Bronchial epithelial cell (primary cell): Measurements from ENCODE around the gene LRRC27. TPM values are rescaled to one million over a fixed set of nuclear protein-coding genes. Genes with fewer than 3 reads are reported as not detected.

Source experiments
- DNase-seq: peaks from one replicate; pipeline ENCODE4 v3.0.0-alpha.2; 2010; ENCODE audit warnings: low read depth
- FAIRE-seq: peaks from 2 replicates; lab custom pipeline; 2011; peaks lifted over from hg19 to GRCh38; lab: Jason Lieb, UNC
- H3K27me3 ChIP-seq: 2 replicates; pipeline ENCODE4 v1.5.1; 2011; ENCODE audit warnings: low read length; ENCODE audit not compliant: control insufficient read depth, insufficient read depth
- H3K36me3 ChIP-seq: 2 replicates; pipeline ENCODE4 v1.5.1; 2011; ENCODE audit warnings: low read length; ENCODE audit not compliant: control insufficient read depth, insufficient read depth
- H3K4me3 ChIP-seq: 2 replicates; pipeline ENCODE4 v1.5.1; 2011; ENCODE audit warnings: mild to moderate bottlenecking, low read depth, low read length, control low read depth
- CTCF ChIP-seq: IDR thresholded peaks from 2 replicates; pipeline ENCODE4 v1.5.1; 2011; ENCODE audit warnings: mild to moderate bottlenecking, moderate library complexity, low read length, control low read depth, inconsistent platforms; ENCODE audit not compliant: insufficient read depth, severe bottlenecking
- total RNA-seq: library from RNA; depleted of rRNA; stranded (reverse); fragments of >200 nt; gene quantifications from 2 replicates; pipeline ENCODE4 v1.2.1, GENCODE V29; 2014

The LRRC27 gene
- total RNA-seq, 1 donor from 2014 or later = 4.7 TPM

DNA sequence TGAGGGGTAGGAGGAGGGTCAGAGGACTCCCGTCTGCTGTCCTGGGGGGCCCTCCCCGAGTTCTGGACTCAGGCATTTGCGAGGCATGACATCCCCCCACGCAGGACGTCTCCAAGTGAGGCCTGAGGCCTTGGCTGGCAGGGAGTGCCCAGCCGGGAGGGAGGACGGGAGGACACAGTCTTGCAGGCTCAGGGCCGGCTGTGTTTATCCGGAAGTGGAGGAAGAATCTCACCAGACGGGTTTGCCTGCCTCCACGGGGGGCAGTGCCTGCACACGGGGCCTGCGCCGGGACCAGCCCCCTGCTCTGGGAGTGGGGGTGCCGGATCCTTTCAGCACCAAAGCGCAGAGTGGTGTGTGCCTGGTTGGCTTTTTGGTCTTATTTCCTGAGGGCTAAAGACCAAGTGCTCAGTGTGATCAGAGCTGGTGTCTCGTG is 75.9 kb downstream of the LRRC27 start:
- peak; percentile 0 for TF ChIP-seq CTCF
- peak; percentile 67 for DNase-seq
- no peak for FAIRE-seq
- peaks cover 20% of the 10 kb centered on the region for H3K36me3 ChIP-seq
- no peaks in the 10 kb centered on the region for H3K27me3 ChIP-seq
- peak overlapping the region; percentile 17 for H3K4me3 ChIP-seq

- peak overlapping the region; percentile 17 for H3K4me3 ChIP-seq
These were observed 76.4 kb downstream of the LRRC27 start for GRCh38 chr10:132408367-132408781.

GRCh38 chr10:132408823-132409666 is 77.1 kb downstream of the LRRC27 start:
- no peak for TF ChIP-seq CTCF
- FAIRE-seq = no peak
- no peak overlapping the region for H3K4me3 ChIP-seq
- no peak for DNase-seq
- peaks cover 24% of the 10 kb centered on the region for H3K36me3 ChIP-seq
- no peaks in the 10 kb centered on the region for H3K27me3 ChIP-seq

More at GRCh38 chr10:132408367-132408781, 76.4 kb downstream of the LRRC27 start:
- H3K36me3 ChIP-seq = peaks cover 21% of the 10 kb centered on the region
- FAIRE-seq = no peak
- H3K27me3 ChIP-seq = no peaks in the 10 kb centered on the region
- no peak for TF ChIP-seq CTCF
- DNase-seq = no peak

DNA sequence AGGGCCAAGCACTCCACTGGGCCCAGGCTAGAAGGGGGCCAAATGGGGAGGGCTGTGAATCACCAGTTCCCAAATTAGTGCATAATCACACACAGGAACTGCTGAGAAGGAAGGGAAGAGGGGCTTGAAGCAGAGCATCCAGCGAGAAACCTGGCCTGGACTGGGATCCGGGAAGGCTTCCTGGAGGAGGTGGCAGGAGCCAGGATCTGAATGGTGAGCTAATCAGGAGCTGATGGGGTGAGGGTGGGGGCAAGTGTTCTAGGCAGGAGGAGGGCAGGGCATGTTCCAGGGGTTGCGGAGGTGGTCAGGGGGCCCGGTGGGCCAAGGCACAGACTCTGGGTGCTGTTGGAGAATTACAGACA is 77.7 kb downstream of the LRRC27 start:
- Histone ChIP-seq H3K4me3 (no peak overlapping the region), H3K36me3 (peaks cover 21% of the 10 kb centered on the region), H3K27me3 (no peaks in the 10 kb centered on the region)
- TF ChIP-seq CTCF = no peak
- DNase-seq = no peak
- FAIRE-seq = no peak

GRCh38 chr10:132410056-132410778 is 78.2 kb downstream of the LRRC27 start:
- Histone ChIP-seq H3K4me3 (no peak overlapping the region), H3K27me3 (no peaks in the 10 kb centered on the region), H3K36me3 (peaks cover 21% of the 10 kb centered on the region)
- no peak for DNase-seq
- TF ChIP-seq CTCF = no peak
- FAIRE-seq = no peak
